H1 (cell line): Measurements from ENCODE around the gene PPFIBP2. TPM values are rescaled to one million over a fixed set of nuclear protein-coding genes. Genes with fewer than 3 reads are reported as not detected.
A peak's percentile ranks its signal among the peaks of the same experiment; 100 is the strongest.

ENCODE experiments used
- CTCF ChIA-PET: fragments of 300-600 bp; sonication (Branson Sonifier 250); formaldehyde crosslinking; loops from one replicate; lab custom pipeline; 2021; ENCODE audit not compliant: partially characterized antibody; lab: Charles Lee
- POLR2A ChIA-PET: fragments of 300-600 bp; sonication (Branson Sonifier 250); formaldehyde crosslinking; loops from one replicate; lab custom pipeline; 2021; ENCODE audit warnings: inconsistent platforms; ENCODE audit not compliant: partially characterized antibody; lab: Charles Lee
- DNase-seq, 2 experiments: peaks; one replicate each; pipeline versions ENCODE4 v3.0.0 to v3.0.0-alpha.2; 2010 to 2022; ENCODE audit warnings: low spot score in 2 of 2, low read depth in 1 of 2, mixed read lengths in 1 of 2
- FAIRE-seq: peaks from 2 replicates; lab custom pipeline; 2011; peaks lifted over from hg19 to GRCh38; lab: Jason Lieb, UNC
- H2AFZ ChIP-seq: 2 replicates; pipeline ENCODE4 v1.8.1; 2012; ENCODE audit warnings: low read length, inconsistent platforms
- H2AK5ac ChIP-seq: 2 replicates; pipeline ENCODE4 v1.6.1; 2013; ENCODE audit warnings: low read depth, low read length
- H2BK120ac ChIP-seq: replicated peaks from 2 replicates; pipeline ENCODE3; 2013; ENCODE audit warnings: low read depth, low read length, inconsistent platforms
- H2BK12ac ChIP-seq: 2 replicates; pipeline ENCODE4 v1.6.1; 2013; ENCODE audit warnings: low read depth, low read length
- H2BK15ac ChIP-seq: 2 replicates; pipeline ENCODE4 v1.6.1; 2013; ENCODE audit warnings: low read length
- H2BK20ac ChIP-seq: 2 replicates; pipeline ENCODE4 v1.6.1; 2013; ENCODE audit warnings: low read length
- H2BK5ac ChIP-seq: 2 replicates; pipeline ENCODE4 v1.6.1; 2013; ENCODE audit warnings: low read depth, low read length
- H3K14ac ChIP-seq: 2 replicates; pipeline ENCODE4 v1.6.1; 2013; ENCODE audit warnings: inconsistent platforms; ENCODE audit not compliant: insufficient read length
- H3K18ac ChIP-seq: 2 replicates; pipeline ENCODE4 v1.6.1; 2013; ENCODE audit warnings: low read length; ENCODE audit errors: extremely low read depth
- H3K23ac ChIP-seq: 2 replicates; pipeline ENCODE4 v1.6.1; 2013; ENCODE audit warnings: inconsistent platforms; ENCODE audit not compliant: insufficient read length
- H3K23me2 ChIP-seq: 2 replicates; pipeline ENCODE4 v1.6.1; 2013; ENCODE audit warnings: low read depth, low read length
- H3K27ac ChIP-seq: 2 replicates; pipeline ENCODE4 v1.6.1; 2011; ENCODE audit warnings: low read depth, low read length, inconsistent platforms
- H3K27me3 ChIP-seq, 4 experiments: replicated peaks in 1 of 4; 1 replicate in 1 of 4; 2 replicates in 3 of 4; pipeline versions ENCODE4 v1.6.1 to v1.8.1; 2011 to 2013; ENCODE audit warnings: low read length in 3 of 4, mild to moderate bottlenecking in 3 of 4, inconsistent platforms in 2 of 4, mixed read lengths in 2 of 4, moderate library complexity in 1 of 4; ENCODE audit not compliant: control insufficient read depth in 3 of 4, insufficient read depth in 3 of 4; ENCODE audit errors: extremely low read depth in 1 of 4
- H3K36me3 ChIP-seq, 4 experiments: 2 replicates each; pipeline versions ENCODE4 v1.6.1 to v1.8.1; 2011 to 2013; ENCODE audit warnings: mild to moderate bottlenecking in 4 of 4, low read length in 3 of 4, moderate library complexity in 2 of 4, control low read depth in 1 of 4, inconsistent platforms in 1 of 4; ENCODE audit not compliant: insufficient read depth in 4 of 4, control insufficient read depth in 2 of 4
- H3K4ac ChIP-seq: replicated peaks from 2 replicates; pipeline ENCODE3; 2013; ENCODE audit warnings: low read length, low read depth, mixed read lengths, inconsistent platforms; ENCODE audit not compliant: insufficient read length
- H3K4me1 ChIP-seq, 4 experiments: replicated peaks in 1 of 4; 1 replicate in 1 of 4; 2 replicates in 3 of 4; pipeline versions ENCODE4 v1.6.1 to v1.8.1; 2011 to 2013; ENCODE audit warnings: low read length in 3 of 4, inconsistent platforms in 2 of 4, mixed read lengths in 1 of 4; ENCODE audit not compliant: insufficient read depth in 4 of 4, control insufficient read depth in 3 of 4
- H3K4me2 ChIP-seq, 2 experiments: 2 replicates each; pipeline versions ENCODE4 v1.6.1 to v1.8.1; 2011 to 2013; ENCODE audit warnings: low read depth in 2 of 2, low read length in 2 of 2, control low read depth in 1 of 2, inconsistent platforms in 1 of 2, mild to moderate bottlenecking in 1 of 2; ENCODE audit not compliant: insufficient read depth in 1 of 2
- H3K4me3 ChIP-seq, 4 experiments: fragments of 200-600, 300-600 bp in 1 of 4; sonication (generic), shearing (Covaris generic), sonication (Bioruptor Twin) in 1 of 4; 2 replicates each; pipeline versions ENCODE4 v1.5.1 to v1.8.1; 2011 to 2016; ENCODE audit warnings: low read length in 4 of 4, low read depth in 3 of 4, control low read depth in 2 of 4, inconsistent platforms in 2 of 4, mild to moderate bottlenecking in 2 of 4, mixed read lengths in 1 of 4, moderate library complexity in 1 of 4; ENCODE audit not compliant: insufficient read depth in 2 of 4; ENCODE audit errors: extremely low read depth in 1 of 4
- H3K56ac ChIP-seq: replicated peaks from 2 replicates; pipeline ENCODE3; 2013; ENCODE audit warnings: low read depth, mild to moderate bottlenecking, mixed read lengths, low read length, inconsistent platforms; ENCODE audit not compliant: insufficient read length
- H3K79me1 ChIP-seq: 2 replicates; pipeline ENCODE4 v1.6.1; 2013; ENCODE audit warnings: low read depth, low read length, control low read depth
- H3K79me2 ChIP-seq, 2 experiments: 2 replicates each; pipeline versions ENCODE4 v1.6.1 to v1.8.1; 2012 to 2013; ENCODE audit warnings: low read length in 2 of 2, mild to moderate bottlenecking in 2 of 2, inconsistent platforms in 1 of 2; ENCODE audit not compliant: insufficient read depth in 2 of 2, control insufficient read depth in 1 of 2
- H3K9ac ChIP-seq, 4 experiments: replicated peaks in 1 of 4; 1 replicate in 1 of 4; 2 replicates in 3 of 4; pipeline versions ENCODE4 v1.6.1 to v1.8.1; 2011 to 2013; ENCODE audit warnings: low read depth in 3 of 4, low read length in 3 of 4, control low read depth in 2 of 4, mild to moderate bottlenecking in 2 of 4, moderate library complexity in 2 of 4, inconsistent platforms in 1 of 4; ENCODE audit errors: extremely low read depth in 1 of 4
- H3K9me3 ChIP-seq, 2 experiments: 2 replicates each; pipeline versions ENCODE4 v1.6.1 to v1.8.1; 2012 to 2013; ENCODE audit warnings: mild to moderate bottlenecking in 2 of 2, moderate library complexity in 2 of 2, control low read depth in 1 of 2, inconsistent platforms in 1 of 2, low read depth in 1 of 2, low read length in 1 of 2, mixed read lengths in 1 of 2; ENCODE audit not compliant: insufficient read depth in 2 of 2
- H4K20me1 ChIP-seq, 2 experiments: replicated peaks in 1 of 2; 2 replicates each; pipeline versions ENCODE3 to v1.8.1; 2011 to 2013; ENCODE audit warnings: inconsistent platforms in 2 of 2, low read length in 2 of 2, mild to moderate bottlenecking in 1 of 2; ENCODE audit not compliant: insufficient read depth in 2 of 2, control insufficient read depth in 1 of 2
- H4K5ac ChIP-seq: 2 replicates; pipeline ENCODE4 v1.6.1; 2013; ENCODE audit warnings: low read length, low read depth, mixed read lengths, inconsistent platforms; ENCODE audit not compliant: insufficient read length
- H4K8ac ChIP-seq: 2 replicates; pipeline ENCODE4 v1.8.0; 2013; ENCODE audit warnings: mild to moderate bottlenecking, moderate library complexity, low read length, inconsistent platforms; ENCODE audit not compliant: insufficient read depth; ENCODE audit errors: extremely low read depth
- H4K91ac ChIP-seq: replicated peaks from 2 replicates; pipeline ENCODE3; 2013; ENCODE audit warnings: low read length, mixed read lengths, inconsistent platforms; ENCODE audit not compliant: insufficient read length
- ATF3 ChIP-seq: IDR thresholded peaks from 2 replicates; pipeline ENCODE4 v1.6.1; 2011; ENCODE audit warnings: low read depth, mild to moderate bottlenecking, low read length; ENCODE audit not compliant: insufficient read depth
- BCL11A ChIP-seq, 2 experiments: IDR thresholded peaks; one replicate each; pipeline ENCODE4 v1.6.1; 2011; ENCODE audit warnings: low read depth in 2 of 2, low read length in 2 of 2, mild to moderate bottlenecking in 2 of 2
- CBX5 ChIP-seq: fragments of 300-800, 300-1000 bp; sonication (generic); IDR thresholded peaks from 2 replicates; pipeline ENCODE4 v1.7.1; 2016; ENCODE audit warnings: antibody characterized with exemption, low read length, low read depth
- CHD2 ChIP-seq: IDR thresholded peaks from 2 replicates; pipeline ENCODE4 v1.6.1; 2012; ENCODE audit warnings: low read length, improper control_type of control experiment
- EGR1 ChIP-seq: IDR thresholded peaks from 2 replicates; pipeline ENCODE4 v1.6.1; 2011; ENCODE audit warnings: low read depth, low read length, borderline replicate concordance
- EP300 ChIP-seq, 2 experiments: IDR thresholded peaks; 1 replicate in 1 of 2; 2 replicates in 1 of 2; pipeline ENCODE4 v1.6.1; 2011 to 2012; ENCODE audit warnings: low read depth in 2 of 2, low read length in 2 of 2, mild to moderate bottlenecking in 2 of 2, borderline replicate concordance in 1 of 2, inconsistent platforms in 1 of 2, moderate library complexity in 1 of 2
- JUND ChIP-seq: IDR thresholded peaks from 2 replicates; pipeline ENCODE4 v1.6.1; 2011; ENCODE audit warnings: mild to moderate bottlenecking, improper control_type of control experiment, low read length
- KDM5A ChIP-seq: fragments of 200-600 bp; IDR thresholded peaks from 2 replicates; pipeline ENCODE4 v1.7.1; 2012; ENCODE audit warnings: mild to moderate bottlenecking, low read length, inconsistent platforms, mixed read lengths
- POU5F1 ChIP-seq: IDR thresholded peaks from 2 replicates; pipeline ENCODE4 v1.6.1; 2011; ENCODE audit warnings: low read depth, mild to moderate bottlenecking, low read length, moderate library complexity
- RFX5 ChIP-seq: IDR thresholded peaks from 2 replicates; pipeline ENCODE4 v1.6.1; 2011; ENCODE audit warnings: low read depth, low read length, improper control_type of control experiment, borderline replicate concordance
- RNF2 ChIP-seq: fragments of 200-900, 300-1000 bp; sonication (generic); IDR thresholded peaks from 2 replicates; pipeline ENCODE4 v1.7.1; 2016; ENCODE audit warnings: borderline replicate concordance, low read depth, mild to moderate bottlenecking, antibody characterized with exemption, low read length; ENCODE audit not compliant: poor library complexity, severe bottlenecking; ENCODE audit errors: missing control alignments
- WGBS, 2 experiments: shearing (Covaris generic) in 1 of 2; methylation state at CpG; one replicate each; pipeline versions ENCODE4 v1.1.6 to v1.1.7; 2013 to 2015; ENCODE audit warnings: low lambda C conversion rate in 2 of 2, mixed read lengths in 2 of 2, inconsistent platforms in 1 of 2, low coverage in 1 of 2, missing lambda C conversion rate in 1 of 2; ENCODE audit not compliant: insufficient replicate concordance in 2 of 2, insufficient coverage in 1 of 2, insufficient read length in 1 of 2; ENCODE audit errors: extremely low coverage in 1 of 2, missing lambda C conversion rate in 1 of 2; 5-methylcytosine and 5-hydroxymethylcytosine counted together
- polyA plus RNA-seq, 7 experiments: library from polyadenylated mRNA; depleted of rRNA in 3 of 7; stranded (reverse) in 5 of 7; unstranded in 2 of 7; fragments of >200 nt in 5 of 7; fragments of 200-250 nt in 2 of 7; gene quantifications; 1 replicate in 5 of 7; 2 replicates in 1 of 7; 4 replicates in 1 of 7; pipeline versions ENCODE4 v1.2.1 to v1.2.3, GENCODE V29; 2011 to 2013; ENCODE audit warnings: missing spikeins in 2 of 7, mixed read lengths in 2 of 7
- total RNA-seq: library from RNA; stranded (reverse); fragmentation: NEBNext Ultra II Directional; extraction: Animal tissue kit (Norgen Biotek cat#: 25700); gene quantifications from 2 replicates; pipeline ENCODE4 v1.2.1, GENCODE V29; 2021

The PPFIBP2 gene
- total and polyA plus RNA-seq, 2 of the 8 experiments (the other 6 are each of a cell fraction or from before 2014, with no cell fraction given): 5.5 to 9.8 TPM

DNA sequence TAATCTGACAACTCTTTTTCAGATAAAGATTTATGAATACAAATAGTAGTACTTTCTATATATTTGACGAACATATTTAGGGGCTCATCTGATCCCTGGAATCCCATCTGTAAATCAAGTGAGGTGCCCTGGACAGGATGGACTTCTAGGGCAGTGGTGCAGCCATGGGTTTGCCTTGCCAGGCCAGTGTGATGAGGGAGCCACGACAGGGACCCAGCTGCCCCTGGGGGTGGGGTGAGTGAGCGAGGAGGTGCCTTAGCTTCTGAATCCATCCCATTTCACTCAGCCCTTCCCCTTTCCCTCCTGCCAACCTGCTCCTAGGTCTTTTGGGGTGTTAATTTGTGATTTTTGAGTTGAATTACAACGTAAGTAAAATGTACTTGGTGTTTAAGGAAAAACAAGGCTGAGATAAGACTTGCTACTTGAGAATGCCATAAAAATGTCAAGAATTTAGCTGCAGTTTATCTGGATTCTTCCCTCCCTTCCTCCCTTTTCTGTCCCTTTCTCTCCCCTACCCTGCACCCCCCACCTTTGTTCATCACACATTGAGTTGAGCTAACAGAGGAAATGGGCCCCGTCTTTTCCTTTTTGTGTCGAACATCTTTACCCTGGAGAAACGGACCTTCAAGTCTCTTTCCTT, 60.8 kb downstream of the PPFIBP2 start:
- Histone ChIP-seq H3K23me2 (peaks cover 3% of the 10 kb centered on the region; the same call in 1 of the 2 replicates), H2BK12ac (peak overlapping the region; percentile 75; the same call in 1 of the 2 replicates), H2BK20ac (0 out of 2 replicates have a peak overlapping the region, but pooled peaks have one; percentile 67), H3K14ac (no peak overlapping the region), H3K27ac (no peak overlapping the region), H3K18ac (peak overlapping the region; percentile 62; the same call in 1 of the 2 replicates), H2AK5ac (0 out of 2 replicates have a peak overlapping the region, but pooled peaks have one; percentile 29), H3K4ac (no peak overlapping the region), H3K9me3 (no peaks in the 10 kb centered on the region), H2BK5ac (peak overlapping the region; percentile 83; the same call in 1 of the 2 replicates), H3K79me1 (no peaks in the 10 kb centered on the region; the same call in 1 of the 2 replicates), H3K4me2 (peak overlapping the region in 1 of 2 experiments; percentile 7; a peak in 2 of 4 replicates), H3K56ac (no peak overlapping the region), H3K27me3 (no peaks in the 10 kb centered on the region), H4K91ac (peak overlapping the region; percentile 29), H4K20me1 (no peaks in the 10 kb centered on the region), H3K4me1 (peaks cover 31 to 51% (median 39%) of the 10 kb centered on the region in 4 experiments), H2BK120ac (no peak overlapping the region), H2AFZ (no peak overlapping the region), H4K8ac (no peak overlapping the region), H3K9ac (no peak overlapping the region), H3K79me2 (no peaks in the 10 kb centered on the region), H4K5ac (no peak overlapping the region), H2BK15ac (no peak overlapping the region), H3K36me3 (no peaks in the 10 kb centered on the region), H3K23ac (no peak overlapping the region), H3K4me3 (no peak overlapping the region)
- ChIA-PET CTCF (interaction anchor here (0.6 to 19.5 kb wide), 15 partner anchors 9 to 91 kb away, joined by 3 to 325 read pairs (median 5); no protein-coding TSS in a partner anchor), POLR2A (interaction anchor here (1.1 to 2.1 kb wide), 4 partner anchors 21 to 99 kb away, joined by 3 to 5 read pairs (median 4); partner anchors contain the start of gene CYB5R2)
- WGBS, 2 experiments: 79% methylated on average over 7 of the region's 7 CpGs; no CpG with 5 or more reads in 1 of the 2 experiments
- no peak for FAIRE-seq
- DNase-seq: no peak
- TF ChIP-seq RNF2: no peak
- no peak for TF ChIP-seq BCL11A (IDR thresholded peaks at IDR 0.05; ENCODE audit: low read depth in 2 of 2, low read length in 2 of 2)
- TF ChIP-seq POU5F1: no peak
- no peak for TF ChIP-seq KDM5A
- no peak for TF ChIP-seq ATF3
- no peak for TF ChIP-seq JUND
- no peak for TF ChIP-seq CHD2
- no peak for TF ChIP-seq CBX5
- TF ChIP-seq EP300 (IDR thresholded peaks at IDR 0.05; ENCODE audit: borderline replicate concordance in 1 of 2, low read depth in 2 of 2, low read length in 2 of 2): no peak
- TF ChIP-seq EGR1: no peak
- no peak for TF ChIP-seq RFX5
